ENCODE results near the gene GPC5. TPM values are rescaled to one million over a fixed set of nuclear protein-coding genes. Genes with fewer than 3 reads are reported as not detected.

The GPC5 gene
- total RNA-seq, 1 donor from 2014 or later: 0.99 TPM

- no peaks in the 10 kb centered on the region for H3K4me1 Mint-ChIP-seq (ENCODE audit: low read depth)
- H3K9me3 Mint-ChIP-seq (ENCODE audit: low read depth): no peaks in the 10 kb centered on the region
- no peak overlapping the region for H3K27ac Mint-ChIP-seq (ENCODE audit: unreplicated experiment)
Measured at GRCh38 chr13:91684746-91685145, 286.3 kb downstream of the GPC5 start.

DNA sequence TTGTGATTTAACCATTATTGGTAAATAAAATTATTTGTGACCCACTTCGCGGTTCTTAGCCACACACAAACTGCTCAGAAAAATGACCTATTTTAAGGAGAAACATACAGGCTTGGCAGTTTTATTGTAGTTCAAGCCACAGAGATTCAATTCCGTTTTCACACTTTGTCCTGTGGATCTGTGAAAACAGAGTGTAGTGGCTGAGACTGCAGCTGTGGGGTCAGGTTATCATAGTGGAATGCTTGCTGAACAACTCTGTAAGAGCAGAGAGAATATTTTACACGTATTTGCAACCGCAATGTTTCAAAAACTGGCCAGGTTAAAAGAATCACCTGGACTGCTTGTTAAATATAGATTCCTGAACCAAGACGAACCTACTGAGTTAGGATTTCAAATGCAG is 292.5 kb downstream of the GPC5 start:
- no peaks in the 10 kb centered on the region for H3K27me3 Mint-ChIP-seq (ENCODE audit: low read depth)
- no peak for DNase-seq (ENCODE audit: low spot score)
- H3K9me3 Mint-ChIP-seq (ENCODE audit: low read depth): no peaks in the 10 kb centered on the region
- no peak overlapping the region for H3K27ac Mint-ChIP-seq (ENCODE audit: unreplicated experiment)
- H3K4me1 Mint-ChIP-seq (ENCODE audit: low read depth): no peaks in the 10 kb centered on the region
- H3K4me3 Mint-ChIP-seq (ENCODE audit: unreplicated experiment): no peak overlapping the region
- H3K36me3 Mint-ChIP-seq (ENCODE audit: low read depth): no peaks in the 10 kb centered on the region
- no peak for TF ChIP-seq CTCF (IDR thresholded peaks at IDR 0.05)

More at GRCh38 chr13:91684746-91685145, 286.3 kb downstream of the GPC5 start:
- Mint-ChIP-seq H3K27me3 (ENCODE audit: low read depth) (peaks cover 3% of the 10 kb centered on the region), H3K4me3 (ENCODE audit: unreplicated experiment) (no peak overlapping the region), H3K36me3 (ENCODE audit: low read depth) (no peaks in the 10 kb centered on the region)
- no peak for DNase-seq (ENCODE audit: low spot score)
- no peak for TF ChIP-seq CTCF (IDR thresholded peaks at IDR 0.05)

DNA sequence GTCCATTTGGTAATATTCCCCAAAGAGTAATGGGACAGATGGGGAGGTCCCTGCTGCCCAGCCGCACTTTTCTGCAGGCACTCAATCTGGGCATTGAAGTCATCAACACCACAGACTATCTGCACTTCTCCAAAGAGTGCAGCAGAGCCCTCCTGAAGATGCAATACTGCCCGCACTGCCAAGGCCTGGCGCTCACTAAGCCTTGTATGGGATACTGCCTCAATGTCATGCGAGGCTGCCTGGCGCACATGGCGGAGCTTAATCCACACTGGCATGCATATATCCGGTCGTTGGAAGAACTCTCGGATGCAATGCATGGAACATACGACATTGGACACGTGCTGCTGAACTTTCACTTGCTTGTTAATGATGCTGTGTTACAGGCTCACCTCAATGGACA is 295.0 kb downstream of the GPC5 start:
- Mint-ChIP-seq H3K4me1 (ENCODE audit: low read depth) (no peaks in the 10 kb centered on the region), H3K27ac (ENCODE audit: unreplicated experiment) (no peak overlapping the region), H3K36me3 (ENCODE audit: low read depth) (no peaks in the 10 kb centered on the region), H3K4me3 (ENCODE audit: unreplicated experiment) (no peak overlapping the region), H3K27me3 (ENCODE audit: low read depth) (no peaks in the 10 kb centered on the region), H3K9me3 (ENCODE audit: low read depth) (no peaks in the 10 kb centered on the region)
- DNase-seq (ENCODE audit: low spot score): no peak
- TF ChIP-seq CTCF (IDR thresholded peaks at IDR 0.05): no peak

DNA sequence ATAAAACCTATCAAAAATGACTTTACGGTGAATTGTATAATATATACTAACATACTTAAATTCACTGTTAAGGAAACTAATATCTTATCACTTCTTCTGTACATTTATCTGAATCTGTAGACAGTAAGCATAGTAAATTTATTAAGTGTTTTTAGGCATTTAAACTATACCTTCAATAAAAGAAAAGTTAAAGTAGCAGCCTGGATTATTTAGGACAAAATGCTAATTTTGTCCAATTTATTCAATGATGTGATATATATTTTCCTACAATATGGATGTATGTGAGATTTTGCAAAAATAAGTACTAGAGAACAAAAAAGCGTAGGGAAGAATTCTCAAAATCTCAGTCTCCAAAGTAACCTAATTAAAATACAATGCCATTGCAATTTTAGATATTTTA is 299.9 kb downstream of the GPC5 start:
- H3K4me1 Mint-ChIP-seq (ENCODE audit: low read depth): no peaks in the 10 kb centered on the region
- no peaks in the 10 kb centered on the region for H3K36me3 Mint-ChIP-seq (ENCODE audit: low read depth)
- H3K27ac Mint-ChIP-seq (ENCODE audit: unreplicated experiment): no peak overlapping the region
- no peak overlapping the region for H3K4me3 Mint-ChIP-seq (ENCODE audit: unreplicated experiment)
- no peak for DNase-seq (ENCODE audit: low spot score)
- TF ChIP-seq CTCF (IDR thresholded peaks at IDR 0.05): no peak
- peaks cover 1% of the 10 kb centered on the region for H3K27me3 Mint-ChIP-seq (ENCODE audit: low read depth)
- peaks cover 4% of the 10 kb centered on the region for H3K9me3 Mint-ChIP-seq (ENCODE audit: low read depth)

DNA sequence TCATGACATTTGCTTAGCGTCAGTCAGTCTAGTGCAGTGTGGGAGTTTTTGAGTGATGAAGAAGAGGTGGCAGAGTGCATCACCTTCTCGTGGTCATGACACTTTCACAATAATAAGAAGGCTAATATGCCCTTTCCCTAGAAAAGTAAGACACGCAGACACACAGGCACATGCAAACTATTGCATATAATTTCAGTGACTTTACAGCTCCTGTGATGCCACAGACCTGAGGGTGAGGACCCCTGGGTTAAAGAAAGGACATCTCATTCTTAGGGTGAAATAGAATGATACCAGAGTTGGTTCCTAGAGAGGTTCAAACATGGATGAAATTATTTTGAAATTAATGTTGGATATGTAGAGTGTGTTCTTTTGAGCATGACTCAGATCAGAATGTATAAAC is 300.3 kb downstream of the GPC5 start:
- Mint-ChIP-seq H3K27me3 (ENCODE audit: low read depth) (peaks cover 1% of the 10 kb centered on the region), H3K4me1 (ENCODE audit: low read depth) (no peaks in the 10 kb centered on the region), H3K4me3 (ENCODE audit: unreplicated experiment) (no peak overlapping the region), H3K36me3 (ENCODE audit: low read depth) (no peaks in the 10 kb centered on the region), H3K27ac (ENCODE audit: unreplicated experiment) (no peak overlapping the region), H3K9me3 (ENCODE audit: low read depth) (peaks cover 6% of the 10 kb centered on the region)
- no peak for DNase-seq (ENCODE audit: low spot score)
- TF ChIP-seq CTCF (IDR thresholded peaks at IDR 0.05): no peak

All from chondrocyte (in vitro differentiated cells).